Measurements from ENCODE around the gene SPATA6L. TPM values are rescaled to one million over a fixed set of nuclear protein-coding genes. Genes with fewer than 3 reads are reported as not detected.

Gene SPATA6L
- total and polyA plus RNA-seq, 9 of the 15 experiments (the other 6 are each of a cell fraction or from before 2014, with no cell fraction given) = 0.03 to 1.00 (median 0.08) TPM; not detected in 4

DNA sequence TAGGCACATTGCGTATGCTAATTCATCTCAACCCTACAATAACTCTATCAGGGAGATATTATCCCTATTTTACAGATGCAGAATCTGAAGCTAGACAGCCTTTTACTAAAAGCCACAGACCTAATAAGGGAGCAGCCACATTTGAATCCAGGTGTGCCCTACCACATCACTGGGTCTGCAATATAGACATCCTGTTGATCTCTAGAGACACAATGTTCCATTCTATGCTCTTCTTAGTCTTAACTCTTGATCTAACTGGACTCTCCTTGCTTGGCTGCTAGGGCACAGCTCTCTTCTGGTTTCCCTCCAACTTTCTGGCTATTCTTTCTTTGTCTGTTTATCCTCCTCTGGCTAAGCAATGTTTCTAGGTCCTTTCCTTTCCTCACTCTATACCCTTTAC is 1.4 kb upstream of the SPATA6L start:
- BruUV-seq (replicated peaks) = no TSS peak
- no peak overlapping the region for H3K4me2 ChIP-seq (ENCODE audit: insufficient read depth, low read length)
- ChIA-PET CTCF (ENCODE audit: low intra/inter-chr PET ratio) (no interaction called here), POLR2A (no interaction called here)
- no peak overlapping the region for H2AFZ ChIP-seq (ENCODE audit: low read depth, low read length)
- H3K27ac ChIP-seq (ENCODE audit: extremely low read depth, low read depth, low read length) = no peak overlapping the region
- TF ChIP-seq ZNF766 (CRISPR knock-in tag; conservative IDR thresholded peaks at IDR 0.05) (no peak), EGR1 (conservative IDR thresholded peaks at IDR 0.05) (no peak)
- TF ChIP-seq, protein P1, sequence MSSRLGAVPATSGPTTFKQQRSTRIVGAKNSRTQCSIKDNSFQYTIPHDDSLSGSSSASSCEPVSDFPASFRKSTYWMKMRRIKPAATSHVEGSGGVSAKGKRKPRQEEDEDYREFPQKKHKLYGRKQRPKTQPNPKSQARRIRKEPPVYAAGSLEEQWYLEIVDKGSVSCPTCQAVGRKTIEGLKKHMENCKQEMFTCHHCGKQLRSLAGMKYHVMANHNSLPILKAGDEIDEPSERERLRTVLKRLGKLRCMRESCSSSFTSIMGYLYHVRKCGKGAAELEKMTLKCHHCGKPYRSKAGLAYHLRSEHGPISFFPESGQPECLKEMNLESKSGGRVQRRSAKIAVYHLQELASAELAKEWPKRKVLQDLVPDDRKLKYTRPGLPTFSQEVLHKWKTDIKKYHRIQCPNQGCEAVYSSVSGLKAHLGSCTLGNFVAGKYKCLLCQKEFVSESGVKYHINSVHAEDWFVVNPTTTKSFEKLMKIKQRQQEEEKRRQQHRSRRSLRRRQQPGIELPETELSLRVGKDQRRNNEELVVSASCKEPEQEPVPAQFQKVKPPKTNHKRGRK (tag; IDR thresholded peaks at IDR 0.05) = no peak
- no peaks in the 10 kb centered on the region for H4K20me1 ChIP-seq (replicated peaks; ENCODE audit: control insufficient read depth, insufficient read depth, low read length)
- H3K4me3 ChIP-seq = no peak overlapping the region
- FAIRE-seq (no peak), DNase-seq (ENCODE audit: extremely low read depth in 1 of 4, low spot score in 3 of 4) (no peak), ATAC-seq (no peak)
- no peaks in the 10 kb centered on the region for H3K9me3 ChIP-seq (replicated peaks; ENCODE audit: control insufficient read depth, insufficient read depth, low read depth, low read length)
- H3K27me3 ChIP-seq (ENCODE audit: control insufficient read depth in 2 of 2, insufficient read depth in 2 of 2, low read length in 2 of 2) = no peaks in the 10 kb centered on the region
- peaks cover 10% of the 10 kb centered on the region for H3K79me2 ChIP-seq (ENCODE audit: control insufficient read depth, insufficient read depth, low read length)
- no peaks in the 10 kb centered on the region for H3K36me3 ChIP-seq (ENCODE audit: control insufficient read depth, insufficient read depth, low read length)
- H3K9ac ChIP-seq (ENCODE audit: insufficient read depth in 1 of 2, low read depth in 2 of 2, low read length in 2 of 2) = no peak overlapping the region
- WGBS (ENCODE audit: insufficient coverage, low coverage, missing lambda C conversion rate) = 73% methylated on average over 1 of the region's 1 CpG
- intact Hi-C loops (cut with micrococcal nuclease) = no loop called here
- H3K9me1 ChIP-seq (ENCODE audit: control insufficient read depth, insufficient read depth, low read length) = no peaks in the 10 kb centered on the region
- peaks cover 10 to 14% of the 10 kb centered on the region in 2 experiments; a peak in 4 of 5 replicates for H3K4me1 ChIP-seq (replicated peaks in 1 of 2; ENCODE audit: control insufficient read depth in 2 of 2, insufficient read depth in 2 of 2, low read length in 2 of 2)
- in situ Hi-C loops (cut with MboI) = no loop called here

DNA sequence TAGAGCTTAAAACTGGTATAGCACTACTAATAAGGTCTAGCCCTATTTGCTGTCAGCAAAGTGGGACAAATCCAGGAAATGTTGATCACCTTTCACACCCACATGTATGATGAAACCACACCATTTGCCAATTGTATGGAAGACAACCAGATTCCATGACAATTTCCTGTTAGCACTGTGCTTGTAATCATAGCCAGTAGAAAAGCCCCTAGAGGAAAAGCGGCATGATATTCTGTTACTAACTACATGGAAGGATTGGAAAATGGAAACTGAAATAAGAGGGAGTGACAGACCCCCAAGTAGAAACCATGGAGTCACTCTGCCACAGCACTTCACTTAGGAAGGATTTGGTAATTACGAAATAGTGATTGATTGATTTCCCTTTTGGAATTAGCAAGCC is 923 bp downstream of the SPATA6L start:
- no peak for DNase-seq (ENCODE audit: extremely low read depth in 1 of 4, low spot score in 3 of 4)
- no peak for FAIRE-seq
- Histone ChIP-seq H3K9ac (ENCODE audit: insufficient read depth in 1 of 2, low read depth in 2 of 2, low read length in 2 of 2) (no peak overlapping the region), H4K20me1 (replicated peaks; ENCODE audit: control insufficient read depth, insufficient read depth, low read length) (no peaks in the 10 kb centered on the region), H3K9me1 (ENCODE audit: control insufficient read depth, insufficient read depth, low read length) (no peaks in the 10 kb centered on the region), H3K36me3 (ENCODE audit: control insufficient read depth, insufficient read depth, low read length) (no peaks in the 10 kb centered on the region), H3K27ac (ENCODE audit: extremely low read depth, low read depth, low read length) (no peak overlapping the region), H3K9me3 (replicated peaks; ENCODE audit: control insufficient read depth, insufficient read depth, low read depth, low read length) (no peaks in the 10 kb centered on the region), H3K4me2 (ENCODE audit: insufficient read depth, low read length) (no peak overlapping the region), H3K27me3 (ENCODE audit: control insufficient read depth in 2 of 2, insufficient read depth in 2 of 2, low read length in 2 of 2) (no peaks in the 10 kb centered on the region), H3K4me1 (replicated peaks in 1 of 2; ENCODE audit: control insufficient read depth in 2 of 2, insufficient read depth in 2 of 2, low read length in 2 of 2) (peaks cover 10 to 19% of the 10 kb centered on the region in 2 experiments; a peak in 4 of 5 replicates), H2AFZ (ENCODE audit: low read depth, low read length) (no peak overlapping the region), H3K79me2 (ENCODE audit: control insufficient read depth, insufficient read depth, low read length) (peaks cover 14% of the 10 kb centered on the region), H3K4me3 (no peak overlapping the region)
- ATAC-seq = no peak
- POLR2A ChIA-PET = interaction anchor here (1.0 to 1.5 kb wide), 4 partner anchors 9 to 73 kb away, joined by 3 to 4 read pairs (median 4); partner anchors contain the start of gene CDC37L1
- WGBS (ENCODE audit: insufficient coverage, low coverage, missing lambda C conversion rate) = 78% methylated on average over 2 of the region's 2 CpGs
- intact Hi-C loops (cut with micrococcal nuclease) (no loop called here), in situ Hi-C loops (cut with MboI) (no loop called here)
- CTCF ChIA-PET (ENCODE audit: low intra/inter-chr PET ratio) = no interaction called here
- TF ChIP-seq FUS (optimal IDR thresholded peaks at IDR 0.05; ENCODE audit: low read depth, low read length) = no peak
- BruUV-seq (replicated peaks) = no TSS peak

Data from K562 (cell line).